Measurements from ENCODE around the gene ZBTB24.

- no peak for TF ChIP-seq EP300 (IDR thresholded peaks at IDR 0.05)
- no peak for TF ChIP-seq POLR2AphosphoS5 (IDR thresholded peaks at IDR 0.05)
These were observed 48.6 kb downstream of the ZBTB24 start for GRCh38 chr6:109434456-109434855.
